Stimulated activated naive B cell treated with anti-CD40 and anti-IgM and Interleukin-4, amounts not matched to agents 10 μg/mL and 1 μg/mL and 100 μg/mL, for 72 hours (primary cell): ENCODE measurements around the gene POLA1.
A peak's percentile ranks its signal among the peaks of the same experiment; 100 is the strongest.

Experiments
- ATAC-seq, 2 donors: fragments of 150-1000 bp; cut with Tn5 transposase; replicated peaks; 2 replicates each; pipeline ENCODE4 v1.10.0; 2021; ENCODE audit warnings: moderate library complexity in 1 of 2
- DNase-seq: peaks from one replicate; pipeline ENCODE4 v3.0.0; 2021
- H3K27ac Mint-ChIP-seq: one replicate; pipeline ENCODE4 v1.8.0; 2022; ENCODE audit warnings: mild to moderate bottlenecking, mixed read lengths
- H3K27me3 Mint-ChIP-seq, 2 donors: one replicate each; pipeline ENCODE4 v1.8.0; 2022; ENCODE audit warnings: mixed read lengths in 2 of 2
- H3K36me3 Mint-ChIP-seq, 2 donors: one replicate each; pipeline ENCODE4 v1.8.0; 2022; ENCODE audit warnings: mixed read lengths in 2 of 2, mild to moderate bottlenecking in 1 of 2
- H3K4me1 Mint-ChIP-seq, 2 donors: one replicate each; pipeline ENCODE4 v1.8.0; 2022; ENCODE audit warnings: mixed read lengths in 2 of 2, mild to moderate bottlenecking in 1 of 2
- H3K4me3 Mint-ChIP-seq, 2 donors: one replicate each; pipeline ENCODE4 v1.8.0; 2022; ENCODE audit warnings: mild to moderate bottlenecking in 2 of 2, mixed read lengths in 2 of 2, moderate library complexity in 1 of 2
- H3K9me3 Mint-ChIP-seq, 2 donors: one replicate each; pipeline ENCODE4 v1.8.0; 2022; ENCODE audit warnings: mixed read lengths in 2 of 2, mild to moderate bottlenecking in 1 of 2

POLA1 gene

GRCh38 chrX:24979081-24979480, 285.4 kb downstream of the POLA1 start:
- no peak for DNase-seq
- peaks cover 4 to 10% of the 10 kb centered on the region in 2 donors for H3K36me3 Mint-ChIP-seq

GRCh38 chrX:24981030-24981429, 287.3 kb downstream of the POLA1 start:
- Mint-ChIP-seq H3K27me3 (no peaks in the 10 kb centered on the region), H3K27ac (no peak overlapping the region), H3K9me3 (no peaks in the 10 kb centered on the region), H3K4me1 (no peaks in the 10 kb centered on the region), H3K36me3 (peaks cover 2 to 7% of the 10 kb centered on the region in 2 donors), H3K4me3 (no peak overlapping the region)
- ATAC-seq = no peak
- DNase-seq = no peak

More at GRCh38 chrX:24979081-24979480, 285.4 kb downstream of the POLA1 start:
- Mint-ChIP-seq H3K4me3 (no peak overlapping the region), H3K27me3 (no peaks in the 10 kb centered on the region), H3K9me3 (no peaks in the 10 kb centered on the region), H3K4me1 (no peaks in the 10 kb centered on the region), H3K27ac (no peak overlapping the region)
- ATAC-seq = no peak

- Mint-ChIP-seq H3K4me1 (no peaks in the 10 kb centered on the region), H3K27ac (no peak overlapping the region), H3K4me3 (no peak overlapping the region), H3K36me3 (peaks cover 2 to 14% of the 10 kb centered on the region in 2 donors), H3K27me3 (no peaks in the 10 kb centered on the region), H3K9me3 (no peaks in the 10 kb centered on the region)
- no peak for DNase-seq
- no peak for ATAC-seq
Observed at GRCh38 chrX:24982306-24982965, 288.7 kb downstream of the POLA1 start.

- Mint-ChIP-seq H3K4me3 (no peak overlapping the region), H3K27me3 (no peaks in the 10 kb centered on the region), H3K4me1 (no peaks in the 10 kb centered on the region), H3K36me3 (peaks cover 0 to 17% of the 10 kb centered on the region in 2 donors), H3K27ac (no peak overlapping the region), H3K9me3 (no peaks in the 10 kb centered on the region)
- DNase-seq = no peak
- ATAC-seq = no peak
Observed at GRCh38 chrX:24983931-24984330, 290.2 kb downstream of the POLA1 start.

GRCh38 chrX:24985120-24985519, 291.4 kb downstream of the POLA1 start:
- Mint-ChIP-seq H3K27me3 (no peaks in the 10 kb centered on the region), H3K27ac (peak overlapping the region; percentile 3), H3K4me1 (no peaks in the 10 kb centered on the region), H3K36me3 (peaks cover 0 to 17% of the 10 kb centered on the region in 2 donors), H3K4me3 (no peak overlapping the region), H3K9me3 (no peaks in the 10 kb centered on the region)
- ATAC-seq (no peak), DNase-seq (no peak)

- peaks cover 0 to 3% of the 10 kb centered on the region in 2 donors for H3K27me3 Mint-ChIP-seq
- no peaks in the 10 kb centered on the region for H3K9me3 Mint-ChIP-seq
- no peak for DNase-seq
- no peak overlapping the region for H3K27ac Mint-ChIP-seq
- no peaks in the 10 kb centered on the region for H3K4me1 Mint-ChIP-seq
- H3K4me3 Mint-ChIP-seq = no peak overlapping the region
- H3K36me3 Mint-ChIP-seq = peaks cover 5 to 25% of the 10 kb centered on the region in 2 donors
- no peak for ATAC-seq
Observed at GRCh38 chrX:24987731-24988130, 294.0 kb downstream of the POLA1 start.

- DNase-seq (no peak), ATAC-seq (no peak)
- H3K27me3 Mint-ChIP-seq = peaks cover 0 to 3% of the 10 kb centered on the region in 2 donors
- H3K27ac Mint-ChIP-seq = no peak overlapping the region
- H3K36me3 Mint-ChIP-seq = peaks cover 5 to 25% of the 10 kb centered on the region in 2 donors
- H3K4me3 Mint-ChIP-seq = no peak overlapping the region
- H3K4me1 Mint-ChIP-seq = no peaks in the 10 kb centered on the region
- no peaks in the 10 kb centered on the region for H3K9me3 Mint-ChIP-seq
Observed at GRCh38 chrX:24988314-24988713, 294.6 kb downstream of the POLA1 start.

GRCh38 chrX:24990535-24990934, 296.8 kb downstream of the POLA1 start:
- Mint-ChIP-seq H3K36me3 (peaks cover 5 to 29% of the 10 kb centered on the region in 2 donors), H3K4me1 (no peaks in the 10 kb centered on the region), H3K27me3 (peaks cover 0 to 14% of the 10 kb centered on the region in 2 donors), H3K9me3 (no peaks in the 10 kb centered on the region), H3K4me3 (no peak overlapping the region), H3K27ac (no peak overlapping the region)
- ATAC-seq (no peak), DNase-seq (no peak)

- ATAC-seq (no peak), DNase-seq (no peak)
- Mint-ChIP-seq H3K27ac (no peak overlapping the region), H3K27me3 (peaks cover 0 to 14% of the 10 kb centered on the region in 2 donors), H3K9me3 (no peaks in the 10 kb centered on the region), H3K4me3 (no peak overlapping the region), H3K36me3 (peaks cover 6 to 22% of the 10 kb centered on the region in 2 donors), H3K4me1 (no peaks in the 10 kb centered on the region)
Observed at GRCh38 chrX:24993879-24994278, 300.2 kb downstream of the POLA1 start.

GRCh38 chrX:24996096-24996709, 302.5 kb downstream of the POLA1 start:
- ATAC-seq (no peak), DNase-seq (no peak)
- Mint-ChIP-seq H3K4me1 (no peaks in the 10 kb centered on the region), H3K9me3 (no peaks in the 10 kb centered on the region), H3K27ac (no peak overlapping the region), H3K4me3 (no peak overlapping the region), H3K36me3 (peaks cover 12 to 33% of the 10 kb centered on the region in 2 donors), H3K27me3 (peaks cover 11 to 27% of the 10 kb centered on the region in 2 donors)

GRCh38 chrX:24999511-24999910, 305.8 kb downstream of the POLA1 start:
- Mint-ChIP-seq H3K27me3 (peaks cover 33 to 42% of the 10 kb centered on the region in 2 donors), H3K9me3 (no peaks in the 10 kb centered on the region), H3K27ac (no peak overlapping the region), H3K4me1 (peaks cover 1 to 6% of the 10 kb centered on the region in 2 donors), H3K36me3 (peaks cover 10 to 36% of the 10 kb centered on the region in 2 donors), H3K4me3 (no peak overlapping the region)
- ATAC-seq = no peak
- no peak for DNase-seq

- ATAC-seq = no peak
- Mint-ChIP-seq H3K36me3 (peaks cover 10 to 26% of the 10 kb centered on the region in 2 donors), H3K4me1 (peaks cover 5 to 20% of the 10 kb centered on the region in 2 donors), H3K27ac (peak overlapping the region; percentile 44), H3K27me3 (peaks cover 50% of the 10 kb centered on the region in 2 donors), H3K4me3 (no peak overlapping the region), H3K9me3 (no peaks in the 10 kb centered on the region)
- no peak for DNase-seq
Observed at GRCh38 chrX:25001808-25002660, 308.3 kb downstream of the POLA1 start.

GRCh38 chrX:25002661-25003020, 308.9 kb downstream of the POLA1 start:
- H3K27ac Mint-ChIP-seq = no peak overlapping the region
- peaks cover 10 to 26% of the 10 kb centered on the region in 2 donors for H3K36me3 Mint-ChIP-seq
- DNase-seq (no peak), ATAC-seq (no peak)
- H3K4me3 Mint-ChIP-seq = peak overlapping the region in 1 of 2 donors; percentile 75
- peaks cover 5 to 21% of the 10 kb centered on the region in 2 donors for H3K4me1 Mint-ChIP-seq
- peaks cover 51 to 53% of the 10 kb centered on the region in 2 donors for H3K27me3 Mint-ChIP-seq
- no peaks in the 10 kb centered on the region for H3K9me3 Mint-ChIP-seq

- DNase-seq (no peak), ATAC-seq (no peak)
- Mint-ChIP-seq H3K27ac (peak overlapping the region; percentile 63), H3K4me3 (peak overlapping the region; percentile 72 to 75), H3K4me1 (peaks cover 5 to 21% of the 10 kb centered on the region in 2 donors), H3K9me3 (no peaks in the 10 kb centered on the region), H3K36me3 (peaks cover 9 to 26% of the 10 kb centered on the region in 2 donors), H3K27me3 (peaks cover 51 to 58% of the 10 kb centered on the region in 2 donors)
Observed at GRCh38 chrX:25003066-25003849, 309.5 kb downstream of the POLA1 start.
